ENCODE measurements around the gene DNAH14.
"Not testable (repeated sequence)": the region's sequence is repeated elsewhere in the genome, so short reads cannot be mapped to it uniquely, and the experiment has no call there.

DNAH14 gene

DNA sequence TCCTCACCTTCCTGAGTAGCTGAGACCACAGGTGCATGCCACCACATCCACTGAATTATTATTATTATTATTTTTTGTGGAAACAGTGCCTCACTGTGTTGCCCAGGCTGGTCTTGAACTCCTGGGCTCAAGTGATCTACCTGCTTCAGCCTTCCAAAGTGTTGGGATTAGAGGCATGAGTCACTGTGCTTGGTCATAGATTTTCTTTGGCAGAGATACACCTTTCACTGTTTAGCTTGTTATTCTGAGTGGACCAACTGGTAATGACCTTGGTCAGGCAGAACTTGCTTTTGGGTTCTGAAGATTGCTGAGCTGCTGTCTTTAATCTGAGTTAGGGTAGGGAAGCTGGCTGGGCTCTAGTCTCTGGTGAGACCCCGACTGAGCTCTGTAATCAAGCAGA is 66.8 kb downstream of the DNAH14 start:
- DNase-seq (ENCODE audit: low read depth): no peak

- no peak for DNase-seq (ENCODE audit: low read depth)
Measured at GRCh38 chr1:224998185-224998584, 68.7 kb downstream of the DNAH14 start.

GRCh38 chr1:225004396-225004795 is 74.9 kb downstream of the DNAH14 start:
- DNase-seq (ENCODE audit: low read depth): no peak

DNA sequence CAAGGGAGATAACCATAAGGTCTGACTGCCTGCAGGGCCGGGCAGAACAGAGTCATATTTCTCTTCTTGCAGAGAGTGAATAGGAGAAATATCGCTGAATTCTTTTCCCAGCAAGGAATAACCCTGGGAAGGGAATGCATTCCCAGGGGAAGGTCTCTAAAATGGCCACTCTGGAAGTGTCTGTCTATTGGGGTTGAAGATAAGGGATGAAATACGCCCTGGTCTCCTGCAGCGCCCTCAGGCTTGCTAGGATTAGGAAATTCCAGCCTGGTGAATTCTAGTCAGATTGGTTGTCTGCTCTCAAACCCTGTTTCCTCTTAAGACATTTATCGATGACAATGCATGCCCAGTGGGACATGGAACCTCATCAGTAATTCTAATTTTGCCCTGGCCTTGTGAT is 76.9 kb downstream of the DNAH14 start:
- not testable (repeated sequence) for DNase-seq (ENCODE audit: low read depth)

DNA sequence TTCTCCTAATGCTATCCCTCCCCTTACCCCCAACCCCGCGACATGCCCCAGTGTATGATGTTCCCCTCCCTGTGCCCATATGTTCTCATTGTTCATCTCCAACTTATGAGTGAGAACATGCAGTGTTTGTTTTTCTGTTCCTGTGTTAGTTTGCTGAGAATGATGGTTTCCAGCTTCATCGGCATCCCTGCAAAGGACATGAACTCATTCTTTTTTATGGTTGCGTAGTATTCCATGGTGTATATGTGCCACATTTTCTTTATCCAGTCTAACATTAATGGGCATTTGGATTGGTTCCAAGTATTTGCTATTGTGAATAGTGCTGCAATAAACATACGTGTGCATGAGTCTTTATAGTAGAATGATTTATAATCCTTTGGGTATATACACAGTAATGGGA is 78.6 kb downstream of the DNAH14 start:
- not testable (repeated sequence) for DNase-seq (ENCODE audit: low read depth)

DNA sequence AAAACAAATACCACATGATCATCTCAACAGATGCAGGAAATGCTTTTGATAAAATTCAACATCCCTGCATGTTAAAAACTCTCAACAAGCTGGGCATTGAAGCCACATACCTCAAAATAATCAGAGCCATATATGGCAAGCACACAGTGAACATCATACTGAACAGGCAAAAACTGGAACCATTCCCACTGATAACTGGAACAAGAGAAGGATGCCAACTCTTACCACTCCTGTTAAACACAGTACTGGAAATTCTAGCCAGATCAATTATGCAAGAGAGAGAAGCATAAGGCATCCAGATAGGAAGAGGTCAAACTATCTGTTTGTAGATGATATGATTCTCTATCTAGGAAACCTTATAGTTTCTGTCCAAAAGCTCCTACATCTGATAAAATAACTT is 91.6 kb downstream of the DNAH14 start:
- DNase-seq (ENCODE audit: low read depth): no peak

- DNase-seq (ENCODE audit: low read depth): no peak
Measured at GRCh38 chr1:225026701-225027100, 97.2 kb downstream of the DNAH14 start.

DNA sequence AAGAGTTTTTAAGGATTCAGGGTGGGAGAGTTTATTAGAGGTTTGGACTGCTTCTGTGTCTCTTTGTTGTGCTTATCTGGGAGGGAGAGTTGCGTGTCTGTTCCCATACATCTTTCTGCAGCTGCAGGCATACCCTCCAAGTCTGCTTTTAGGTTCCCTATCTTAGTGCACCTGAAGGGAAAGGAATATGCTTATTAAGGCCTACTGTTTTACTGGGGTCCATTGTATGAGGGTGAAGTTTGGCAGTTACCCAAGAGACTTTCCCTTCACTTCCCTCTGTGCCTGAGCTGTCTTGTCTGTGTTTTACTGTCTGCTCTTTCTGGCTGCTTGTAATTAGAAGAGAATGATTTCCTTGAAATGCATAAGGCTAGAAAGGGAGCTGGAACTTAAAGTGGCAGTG is 107.0 kb downstream of the DNAH14 start:
- DNase-seq (ENCODE audit: low read depth): not testable (repeated sequence)

GRCh38 chr1:225042263-225042662 is 112.8 kb downstream of the DNAH14 start:
- DNase-seq (ENCODE audit: low read depth): no peak

DNA sequence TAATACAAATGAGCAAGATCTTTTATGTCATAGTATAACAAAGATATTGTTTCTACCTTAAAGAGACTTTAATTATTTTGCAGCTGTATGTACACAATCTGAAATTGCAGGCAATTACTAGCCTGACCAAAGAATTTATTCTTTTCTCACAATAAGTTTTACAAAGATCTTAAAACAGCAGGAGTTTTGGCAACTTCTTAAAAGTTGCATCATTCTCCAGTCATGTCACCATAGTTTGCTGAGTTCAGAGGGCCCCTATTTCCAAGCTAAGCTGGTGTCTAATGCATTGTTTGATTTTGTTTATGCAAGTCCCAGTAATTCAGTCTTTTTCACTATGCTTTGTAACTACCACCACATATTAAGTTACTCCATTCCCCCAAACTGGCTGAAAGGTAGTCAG is 114.8 kb downstream of the DNAH14 start:
- no peak for DNase-seq (ENCODE audit: low read depth)

GRCh38 chr1:225049594-225049993 is 120.1 kb downstream of the DNAH14 start:
- no peak for DNase-seq (ENCODE audit: low read depth)

GRCh38 chr1:225063722-225064121 is 134.2 kb downstream of the DNAH14 start:
- DNase-seq (ENCODE audit: low read depth): no peak

DNA sequence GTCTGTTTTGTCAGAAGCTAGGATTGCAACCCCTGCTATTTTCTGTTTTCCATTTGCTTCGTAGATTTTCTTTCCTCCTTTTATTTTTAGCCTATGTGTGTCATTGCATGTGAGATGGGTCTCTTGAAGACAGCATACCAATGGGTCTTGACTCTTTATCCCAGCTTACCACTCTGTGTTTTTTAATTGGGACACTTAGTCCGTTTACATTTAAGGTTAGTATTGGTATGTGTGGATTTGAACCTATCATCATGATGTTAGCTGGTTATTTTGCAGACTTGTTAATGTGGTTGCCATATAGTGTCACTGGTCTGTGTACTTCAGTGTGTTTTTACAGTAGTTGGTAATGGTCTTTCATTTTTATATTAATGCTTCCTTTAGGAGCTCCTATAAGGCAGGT is 141.5 kb downstream of the DNAH14 start:
- no peak for DNase-seq (ENCODE audit: low read depth)

DNA sequence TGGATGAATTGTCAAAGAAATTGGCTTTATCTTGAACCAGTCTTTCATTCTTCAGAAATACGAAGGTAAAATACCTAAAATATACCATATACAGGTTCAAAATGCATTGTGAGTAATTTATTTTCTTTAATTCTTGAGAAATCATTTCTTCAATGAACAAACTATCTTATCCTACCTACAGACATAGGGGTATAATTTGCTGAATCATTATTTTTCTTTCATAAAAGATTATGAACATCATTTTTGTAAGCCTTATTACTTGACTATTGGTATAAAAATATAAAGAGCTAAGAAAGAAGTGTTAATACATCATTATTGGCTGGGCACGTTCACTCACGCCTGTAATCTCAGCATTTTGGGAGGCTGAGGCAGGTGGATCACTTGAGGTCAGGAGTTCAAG is 167.7 kb downstream of the DNAH14 start:
- DNase-seq (ENCODE audit: low read depth): no peak

DNA sequence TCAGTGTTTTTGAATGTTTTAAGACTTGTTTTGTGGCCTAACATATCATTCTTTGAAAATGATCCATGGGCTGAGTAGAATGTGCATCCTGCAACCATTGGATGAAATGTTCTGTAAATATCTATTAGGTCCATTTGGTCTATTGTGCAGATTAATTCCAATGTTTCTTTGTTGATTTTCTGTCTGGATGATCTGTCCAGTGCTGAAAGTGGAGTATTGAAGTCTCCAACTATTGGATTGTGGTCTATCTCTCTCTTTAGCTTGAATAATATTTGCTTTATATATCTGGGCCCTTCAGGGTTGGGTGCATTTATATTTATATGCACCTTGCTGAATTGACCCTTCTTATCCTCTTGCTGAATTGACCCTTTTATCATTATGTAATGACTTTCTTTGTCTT is 181.5 kb downstream of the DNAH14 start:
- DNase-seq (ENCODE audit: low read depth): no peak

GRCh38 chr1:225113265-225113664 is 183.8 kb downstream of the DNAH14 start:
- DNase-seq (ENCODE audit: low read depth): no peak

DNA sequence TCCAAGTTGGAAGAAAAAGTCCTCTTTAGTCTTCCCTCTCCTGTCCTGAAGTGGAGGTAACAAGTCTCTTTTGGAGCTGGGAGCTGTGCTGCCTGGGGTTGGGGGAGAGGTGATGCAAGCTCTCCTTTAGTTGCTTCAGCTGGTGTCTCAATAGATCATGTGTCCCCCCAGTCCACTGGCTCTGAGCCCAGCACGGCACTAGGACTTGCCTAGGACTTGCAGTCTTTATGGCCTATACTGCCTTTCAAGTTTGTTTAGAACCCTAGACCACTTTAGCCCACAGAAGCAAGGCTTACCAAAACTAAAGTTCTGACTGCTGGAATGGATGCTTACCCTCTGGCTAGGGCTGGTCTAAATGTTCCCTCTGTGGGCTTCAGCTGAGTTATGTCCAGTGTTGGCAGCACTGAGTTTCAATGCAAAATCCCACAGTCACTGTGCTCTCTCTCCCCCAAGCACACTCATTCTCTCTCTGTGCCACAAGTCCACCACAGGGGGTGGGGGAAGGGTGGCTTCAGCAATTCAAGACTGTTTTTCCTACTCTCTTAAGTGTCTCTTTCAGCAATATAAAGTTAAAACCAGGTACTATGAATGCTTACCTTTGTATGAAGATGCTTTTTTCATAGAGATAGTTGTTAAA is 185.0 kb downstream of the DNAH14 start:
- no peak for DNase-seq (ENCODE audit: low read depth)

DNA sequence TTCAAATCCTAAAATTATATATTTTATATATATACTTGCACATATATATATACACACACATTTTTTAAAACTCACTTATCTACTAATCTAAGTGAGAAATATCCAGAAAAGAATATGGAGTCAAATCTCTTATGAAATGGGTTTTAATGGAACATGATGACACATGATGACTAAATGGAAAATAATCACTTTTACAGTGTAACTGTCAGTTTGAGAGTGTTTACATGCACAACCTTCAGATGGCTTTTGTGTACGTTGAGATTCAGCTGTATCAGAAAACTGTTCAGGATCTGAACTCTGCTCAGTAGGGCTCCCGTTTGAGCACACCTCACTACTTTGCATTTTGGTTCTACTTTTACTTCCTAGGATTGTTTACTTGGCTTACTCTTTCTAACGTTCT is 189.8 kb downstream of the DNAH14 start:
- no peak for DNase-seq (ENCODE audit: low read depth)

DNA sequence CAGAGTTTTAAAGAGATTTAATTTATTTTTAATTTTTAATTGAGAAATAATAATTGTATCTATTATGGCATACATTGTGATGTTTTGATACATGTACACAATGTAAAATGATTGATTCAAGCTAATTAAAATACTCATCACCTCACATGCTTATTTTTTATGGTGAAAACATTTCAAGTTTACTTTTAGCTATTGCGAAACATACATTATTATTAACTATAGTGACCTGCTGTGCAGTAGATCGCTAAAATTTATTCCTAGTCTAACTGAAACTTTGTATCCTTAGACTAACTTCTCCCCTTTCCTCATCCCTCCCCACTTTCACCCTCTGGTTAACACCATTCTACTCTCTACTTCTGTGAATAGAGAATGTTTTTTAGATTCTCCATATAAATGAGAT is 191.6 kb downstream of the DNAH14 start:
- DNase-seq (ENCODE audit: low read depth): no peak

GRCh38 chr1:225131869-225132268 is 202.4 kb downstream of the DNAH14 start:
- no peak for DNase-seq (ENCODE audit: low read depth)

DNA sequence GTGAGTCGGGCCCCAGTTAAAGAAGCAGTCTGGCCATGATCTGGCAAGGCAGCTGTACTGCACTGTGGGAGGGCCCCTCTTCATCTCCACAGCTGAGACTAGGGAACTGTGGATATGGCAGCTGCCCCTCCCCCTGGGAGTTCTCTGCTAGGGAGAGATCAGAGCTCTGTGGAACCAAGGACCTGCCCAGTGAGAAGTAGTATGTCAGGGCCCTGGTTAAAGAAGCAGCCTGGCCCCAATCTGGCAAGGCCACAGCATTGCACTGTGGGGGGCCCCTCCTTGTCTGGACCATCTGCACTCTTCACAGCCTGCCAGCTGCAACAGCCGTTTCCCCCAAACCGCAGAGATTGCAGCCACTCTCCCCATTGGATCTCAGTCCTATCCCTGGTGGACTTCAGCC is 208.5 kb downstream of the DNAH14 start:
- no peak for DNase-seq (ENCODE audit: low read depth)

- DNase-seq (ENCODE audit: low read depth): no peak
Measured at GRCh38 chr1:225143001-225143400, 213.5 kb downstream of the DNAH14 start.

DNA sequence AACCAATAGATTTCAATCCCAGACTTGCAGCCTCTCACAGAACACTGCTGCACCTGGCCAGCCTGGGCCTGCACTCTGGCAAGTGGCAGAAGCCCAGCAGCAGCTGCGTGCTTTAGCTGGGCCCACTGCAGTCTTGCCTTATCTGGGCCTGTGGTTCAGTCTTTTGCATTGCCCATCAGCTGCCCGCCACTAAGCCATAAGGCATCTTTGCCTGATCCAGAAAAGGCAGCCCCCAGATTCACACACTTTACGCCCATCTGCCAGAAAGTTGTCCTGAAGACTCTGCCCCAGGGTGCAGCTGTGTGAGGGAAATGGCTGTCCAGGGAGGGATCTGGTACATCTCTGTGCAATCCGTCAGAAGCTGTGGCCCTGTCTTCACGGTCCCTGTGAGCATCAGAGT is 217.0 kb downstream of the DNAH14 start:
- no peak for DNase-seq (ENCODE audit: low read depth)

GRCh38 chr1:225147791-225148190 is 218.3 kb downstream of the DNAH14 start:
- not testable (repeated sequence) for DNase-seq (ENCODE audit: low read depth)

DNA sequence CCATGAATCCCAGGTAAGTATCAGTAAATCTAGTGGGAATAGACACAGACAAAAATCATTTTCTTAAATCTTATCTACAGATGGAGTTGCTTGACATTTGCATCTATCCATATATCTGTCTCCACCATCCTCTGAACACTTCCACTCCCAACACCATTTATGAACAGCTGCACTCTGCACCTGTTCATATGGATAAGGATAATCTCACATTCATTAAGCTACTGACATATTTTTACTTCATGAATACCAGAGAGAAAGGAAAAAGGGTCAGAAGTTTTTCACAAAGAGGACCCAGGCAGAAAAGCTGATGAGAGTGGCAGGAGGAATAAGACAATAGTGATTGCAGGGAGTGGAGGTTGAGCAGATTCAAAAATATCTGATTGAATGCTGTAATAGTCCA is 222.6 kb downstream of the DNAH14 start:
- DNase-seq (ENCODE audit: low read depth): no peak
